D721Med (cell line): ENCODE results near the gene IFFO2.

ENCODE experiments used
- DNase-seq: peaks from one replicate; pipeline ENCODE4 v3.0.0; 2011; ENCODE audit warnings: low spot score; ENCODE audit not compliant: insufficient read length
- FAIRE-seq: peaks from 2 replicates; lab custom pipeline; 2011; peaks lifted over from hg19 to GRCh38; lab: Jason Lieb, UNC
- CTCF ChIP-seq: IDR thresholded peaks from 2 replicates; pipeline ENCODE4 v1.5.1; 2012; ENCODE audit warnings: mild to moderate bottlenecking, control low read depth; ENCODE audit not compliant: insufficient read depth; ENCODE audit errors: missing control alignments

Gene IFFO2

GRCh38 chr1:18932387-18932786 lies 24.1 kb downstream of the IFFO2 start:
- DNase-seq: no peak

GRCh38 chr1:18931730-18932129 lies 24.7 kb downstream of the IFFO2 start:
- TF ChIP-seq CTCF: no peak
- DNase-seq (no peak), FAIRE-seq (no peak)

More at GRCh38 chr1:18932387-18932786, 24.1 kb downstream of the IFFO2 start:
- FAIRE-seq: no peak
- no peak for TF ChIP-seq CTCF

- no peak for TF ChIP-seq CTCF
- DNase-seq (no peak), FAIRE-seq (no peak)
These were observed 26.8 kb downstream of the IFFO2 start for GRCh38 chr1:18929686-18930085.

GRCh38 chr1:18928985-18929384 lies 27.5 kb downstream of the IFFO2 start:
- no peak for DNase-seq
- FAIRE-seq: no peak

GRCh38 chr1:18928406-18928805 lies 28.1 kb downstream of the IFFO2 start:
- no peak for TF ChIP-seq CTCF
- no peak for DNase-seq
- FAIRE-seq: no peak

More at GRCh38 chr1:18928985-18929384, 27.5 kb downstream of the IFFO2 start:
- TF ChIP-seq CTCF: no peak

GRCh38 chr1:18927654-18928272 lies 28.7 kb downstream of the IFFO2 start:
- no peak for TF ChIP-seq CTCF
- no peak for FAIRE-seq

GRCh38 chr1:18927082-18927653 lies 29.3 kb downstream of the IFFO2 start:
- DNase-seq (no peak), FAIRE-seq (no peak)
- no peak for TF ChIP-seq CTCF

More at GRCh38 chr1:18927654-18928272, 28.7 kb downstream of the IFFO2 start:
- no peak for DNase-seq
